Endothelial cell of umbilical vein (primary cell): Measurements from ENCODE around the gene KLF13. TPM values are rescaled to one million over a fixed set of nuclear protein-coding genes. Genes with fewer than 3 reads are reported as not detected.

Experiments
- BruUV-seq: library from RNA; stranded (reverse); fragments of 400-500 nt; replicated peaks from 2 replicates; lab custom pipeline; 2021; lab: Mats Ljungman, UMichigan
- CTCF ChIA-PET: fragments of 300-600, 350-600 bp; sonication (Branson Sonifier 250); formaldehyde crosslinking; loops from one replicate; lab custom pipeline; 2021; ENCODE audit warnings: antibody characterized with exemption, inconsistent platforms; lab: Charles Lee
- POLR2A ChIA-PET: fragments of 300-600, 350-600 bp; sonication (Branson Sonifier 250); formaldehyde crosslinking; loops from one replicate; lab custom pipeline; 2021; ENCODE audit warnings: antibody characterized with exemption, inconsistent platforms; lab: Charles Lee
- DNase-seq: peaks from one replicate; pipeline ENCODE4 v3.0.0-alpha.2; 2011; ENCODE audit warnings: low read depth, low spot score
- FAIRE-seq: peaks from 2 replicates; lab custom pipeline; 2011; peaks lifted over from hg19 to GRCh38; lab: Jason Lieb, UNC
- H2AFZ ChIP-seq: 2 replicates; pipeline ENCODE4 v1.6.0; 2012; ENCODE audit warnings: low read depth, low read length, control low read depth, inconsistent platforms
- H3K27ac ChIP-seq: 2 replicates; pipeline ENCODE4 v1.5.1; 2011; ENCODE audit warnings: low read depth, mild to moderate bottlenecking, control low read depth, low read length, moderate library complexity; ENCODE audit not compliant: insufficient read depth
- H3K27me3 ChIP-seq, 2 experiments: 2 replicates each; pipeline versions ENCODE4 v1.6.0 to v1.6.1; 2011; ENCODE audit warnings: low read length in 2 of 2, mixed read lengths in 1 of 2; ENCODE audit not compliant: control insufficient read depth in 2 of 2, insufficient read depth in 2 of 2
- H3K36me3 ChIP-seq, 2 experiments: 2 replicates in 1 of 2; 3 replicates in 1 of 2; pipeline ENCODE4 v1.5.1; 2011; ENCODE audit warnings: low read length in 2 of 2, mild to moderate bottlenecking in 1 of 2, moderate library complexity in 1 of 2; ENCODE audit not compliant: control insufficient read depth in 2 of 2, insufficient read depth in 2 of 2; ENCODE audit errors: extremely low read depth in 1 of 2
- H3K4me1 ChIP-seq: 3 replicates; pipeline ENCODE4 v1.5.1; 2011; ENCODE audit warnings: mild to moderate bottlenecking, low read length; ENCODE audit not compliant: control insufficient read depth, insufficient read depth; ENCODE audit errors: extremely low read depth
- H3K4me2 ChIP-seq: 2 replicates; pipeline ENCODE4 v1.6.1; 2011; ENCODE audit warnings: low read length, control low read depth, mixed read lengths; ENCODE audit not compliant: insufficient read depth
- H3K4me3 ChIP-seq, 3 experiments: fragments of 200-600 bp in 1 of 3; sonication (generic), shearing (Covaris generic) in 1 of 3; replicated peaks in 1 of 3; 2 replicates each; pipeline ENCODE4 v1.5.1; 2011 to 2016; ENCODE audit warnings: control low read depth in 3 of 3, low read length in 3 of 3, mild to moderate bottlenecking in 2 of 3, inconsistent platforms in 1 of 3, low read depth in 1 of 3, moderate library complexity in 1 of 3; ENCODE audit not compliant: insufficient read depth in 1 of 3
- H3K79me2 ChIP-seq: 2 replicates; pipeline ENCODE4 v1.6.0; 2012; ENCODE audit warnings: low read length, inconsistent platforms; ENCODE audit not compliant: control insufficient read depth, insufficient read depth
- H3K9ac ChIP-seq: replicated peaks from 2 replicates; pipeline ENCODE3; 2011; ENCODE audit warnings: low read length, control low read depth; ENCODE audit not compliant: insufficient read depth; ENCODE audit errors: extremely low read depth
- H3K9me1 ChIP-seq: replicated peaks from 3 replicates; pipeline ENCODE4 v1.6.0; 2011; ENCODE audit warnings: mild to moderate bottlenecking, low read length; ENCODE audit not compliant: control insufficient read depth, insufficient read depth; ENCODE audit errors: extremely low read depth
- H3K9me3 ChIP-seq: replicated peaks from 2 replicates; pipeline ENCODE4 v1.5.1; 2012; ENCODE audit warnings: low read length, inconsistent platforms; ENCODE audit not compliant: control insufficient read depth, insufficient read depth
- H4K20me1 ChIP-seq: replicated peaks from 2 replicates; pipeline ENCODE3; 2011; ENCODE audit warnings: mild to moderate bottlenecking, low read length; ENCODE audit not compliant: control insufficient read depth, insufficient read depth; ENCODE audit errors: extremely low read depth
- FOS ChIP-seq: IDR thresholded peaks from 2 replicates; pipeline ENCODE4 v1.6.1; 2011; ENCODE audit warnings: mild to moderate bottlenecking, low read length, moderate library complexity, borderline replicate concordance; ENCODE audit not compliant: insufficient read depth
- GATA2 ChIP-seq: IDR thresholded peaks from 2 replicates; pipeline ENCODE4 v1.7.0; 2011; ENCODE audit warnings: low read depth, mild to moderate bottlenecking, moderate library complexity, mixed read lengths, low read length; ENCODE audit not compliant: insufficient read length, insufficient read depth
- POLR2AphosphoS5 ChIP-seq: IDR thresholded peaks from 2 replicates; pipeline ENCODE4 v1.6.1; 2012; ENCODE audit warnings: low read depth, mild to moderate bottlenecking, control low read depth, low read length, moderate library complexity; ENCODE audit not compliant: insufficient read depth
- dilution Hi-C: fragments of 300-500 bp; cut with MboI; formaldehyde crosslinking; loops from one replicate; pipeline ENCODE4 v1.15.0; 2019; ENCODE audit warnings: low sequenced_read_pairs; ENCODE audit not compliant: extremely low pct_ligation_motif_present
- intact Hi-C: fragments of 100-400 bp; cut with micrococcal nuclease; formaldehyde crosslinking; loops from one replicate; pipeline ENCODE4 v1.10.0; 2022
- polyA plus RNA-seq, 4 experiments: library from polyadenylated mRNA; depleted of rRNA in 3 of 4; stranded (reverse) in 3 of 4; unstranded in 1 of 4; fragments of >200 nt; gene quantifications; 2 replicates each; pipeline versions ENCODE4 v1.2.1 to v1.2.3, GENCODE V29; 2011 to 2012; ENCODE audit warnings: missing spikeins in 1 of 4
- total RNA-seq: library from RNA; stranded (reverse); gene quantifications from 2 replicates; pipeline ENCODE4 v1.2.3, GENCODE V29; 2021
- TF ChIP-seq, protein P1 (sequence below): IDR thresholded peaks from 2 replicates; pipeline ENCODE4 v1.6.1; 2011; ENCODE audit not compliant: insufficient read depth, insufficient read length

KLF13 gene
- total and polyA plus RNA-seq, 2 donors (not counting 3 experiments of a cell fraction or from before 2014, with no cell fraction given), result 10.1 to 31.9 TPM

DNA sequence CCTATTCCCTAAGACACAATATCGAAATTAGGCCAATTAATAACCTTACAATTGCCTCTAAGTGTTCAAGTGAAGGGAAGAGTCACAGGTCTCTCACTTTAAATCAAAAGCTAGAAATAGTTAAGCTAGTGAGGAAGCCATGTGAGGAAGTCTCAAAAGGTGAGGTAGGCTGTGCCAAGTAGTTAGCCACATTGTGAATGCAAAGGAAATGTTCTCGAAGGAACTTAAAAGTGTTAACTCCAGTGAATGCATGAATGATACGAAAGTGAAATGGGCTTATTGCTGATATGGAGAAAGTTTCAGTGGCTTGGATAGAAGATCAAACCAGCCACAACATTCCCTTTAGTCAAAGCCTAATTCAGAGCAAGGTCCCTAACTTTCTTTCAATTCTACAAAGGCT is 59.1 kb downstream of the KLF13 start:
- no peak overlapping the region for H3K4me3 ChIP-seq
- H3K9ac ChIP-seq, result no peak overlapping the region
- POLR2A ChIA-PET, result no interaction called here
- H2AFZ ChIP-seq, result no peak overlapping the region
- H3K27me3 ChIP-seq, result peaks cover 2 to 4% of the 10 kb centered on the region in 2 experiments
- DNase-seq, result no peak
- intact Hi-C loops, result no loop called here
- FAIRE-seq, result no peak
- CTCF ChIA-PET, result no interaction called here
- no peak overlapping the region for H3K27ac ChIP-seq
- dilution Hi-C loops, result no loop called here
- H3K9me1 ChIP-seq, result no peaks in the 10 kb centered on the region
- no TSS peak for BruUV-seq
- no peak overlapping the region for H3K4me2 ChIP-seq
- H4K20me1 ChIP-seq, result no peaks in the 10 kb centered on the region
- no peaks in the 10 kb centered on the region for H3K9me3 ChIP-seq
- H3K36me3 ChIP-seq, result no peaks in the 10 kb centered on the region
- TF ChIP-seq, protein P1, sequence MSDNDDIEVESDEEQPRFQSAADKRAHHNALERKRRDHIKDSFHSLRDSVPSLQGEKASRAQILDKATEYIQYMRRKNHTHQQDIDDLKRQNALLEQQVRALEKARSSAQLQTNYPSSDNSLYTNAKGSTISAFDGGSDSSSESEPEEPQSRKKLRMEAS, result no peak
- no peaks in the 10 kb centered on the region for H3K79me2 ChIP-seq
- no peaks in the 10 kb centered on the region for H3K4me1 ChIP-seq

DNA sequence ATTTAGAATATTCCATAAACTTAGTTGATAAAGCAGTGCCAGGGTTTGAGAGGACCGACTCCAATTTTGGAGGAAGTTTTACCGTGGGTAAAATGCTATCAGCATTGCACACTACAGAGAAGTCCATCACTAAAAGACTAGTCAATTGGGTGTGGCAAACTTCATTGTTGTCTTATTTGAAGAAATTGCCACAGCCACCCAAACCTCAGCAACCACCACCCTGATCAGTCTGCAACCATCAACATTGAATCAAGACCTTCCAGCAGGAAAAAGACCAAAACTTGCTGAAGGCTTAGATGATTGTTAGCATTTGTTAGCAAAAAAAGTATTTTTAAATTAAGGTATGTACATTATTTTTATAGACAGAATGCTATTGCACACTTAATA is 60.5 kb downstream of the KLF13 start:
- POLR2A ChIA-PET, result no interaction called here
- Histone ChIP-seq H3K79me2 (no peaks in the 10 kb centered on the region), H3K27me3 (peaks cover 2 to 5% of the 10 kb centered on the region in 2 experiments), H3K36me3 (no peaks in the 10 kb centered on the region), H2AFZ (no peak overlapping the region), H3K27ac (no peak overlapping the region), H3K4me1 (peaks cover 2% of the 10 kb centered on the region), H3K9me3 (no peaks in the 10 kb centered on the region), H3K9ac (no peak overlapping the region), H3K4me2 (no peak overlapping the region), H4K20me1 (no peaks in the 10 kb centered on the region), H3K4me3 (no peak overlapping the region), H3K9me1 (no peaks in the 10 kb centered on the region)
- no peak for FAIRE-seq
- dilution Hi-C loops (no loop called here), intact Hi-C loops (no loop called here)
- no TSS peak for BruUV-seq
- TF ChIP-seq GATA2 (no peak), FOS (no peak), POLR2AphosphoS5 (no peak)
- CTCF ChIA-PET, result no interaction called here
- DNase-seq, result no peak
